ENCODE measurements around the gene PLEKHM3. TPM values are rescaled to one million over a fixed set of nuclear protein-coding genes. Genes with fewer than 3 reads are reported as not detected.

The PLEKHM3 gene
- total RNA-seq, 1 experiment from 2014 or later: 3.4 TPM

DNA sequence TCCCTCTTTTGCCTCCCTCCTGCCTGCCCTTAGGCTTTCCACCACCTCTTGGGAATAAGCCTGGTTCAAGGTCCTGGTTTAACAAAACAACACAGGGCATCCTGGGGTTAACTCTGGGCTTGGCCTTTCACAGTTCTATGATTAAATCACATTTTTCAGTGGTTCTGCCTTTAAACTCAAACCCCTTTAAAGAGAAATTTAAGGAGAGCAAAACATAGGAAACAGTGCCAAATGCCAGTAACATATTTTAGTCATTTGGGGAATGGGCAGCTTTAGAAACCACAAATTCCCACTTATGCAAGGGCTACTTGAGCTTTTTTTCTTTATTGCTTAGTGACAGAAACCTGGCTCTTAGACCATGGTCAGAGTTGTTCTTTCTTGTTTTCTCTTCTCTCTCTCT lies 143.4 kb downstream of the PLEKHM3 start:
- DNase-seq (ENCODE audit: low read depth): no peak
- in situ Hi-C loops (cut with HindIII; ENCODE audit: low pct_unique_long_range_greater_than_20kb, low sequenced_read_pairs): no loop called here

GRCh38 chr2:207879536-207879935 lies 145.8 kb downstream of the PLEKHM3 start:
- no peak for DNase-seq (ENCODE audit: low read depth)

DNA sequence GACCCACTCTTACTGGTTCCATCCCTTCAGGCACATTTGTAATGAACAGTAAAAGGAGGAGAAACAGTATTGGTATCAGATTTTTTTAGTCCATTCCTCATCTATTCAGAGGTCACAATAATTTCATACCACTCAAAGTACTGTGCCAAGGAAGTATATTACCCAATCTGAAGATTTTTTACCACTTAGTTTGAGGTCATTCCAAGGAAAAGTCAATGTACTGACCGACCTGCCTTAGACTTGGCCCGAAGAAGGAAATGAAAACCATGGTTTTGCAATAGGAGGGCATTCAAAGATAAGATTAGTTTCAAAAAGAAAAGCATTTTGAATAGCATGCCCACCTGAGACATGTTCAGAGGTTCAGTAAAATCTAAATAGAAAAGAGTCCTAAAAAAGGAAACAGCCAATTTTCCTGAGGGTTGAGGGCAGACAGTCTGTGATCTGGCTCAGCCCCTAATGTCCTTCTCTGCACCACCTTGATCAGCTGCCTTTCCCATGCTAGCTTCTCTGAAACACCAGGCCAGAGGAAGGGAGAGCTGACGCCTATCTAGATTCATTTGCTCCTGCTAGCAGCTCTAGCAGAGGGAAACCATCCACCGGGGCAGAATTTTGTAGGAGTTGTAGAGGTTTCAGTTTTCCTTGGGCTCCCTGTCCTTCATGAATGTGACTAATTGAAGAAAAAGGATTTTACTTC lies 148.3 kb downstream of the PLEKHM3 start:
- no peak for DNase-seq (ENCODE audit: low read depth)
- in situ Hi-C loops (cut with HindIII; ENCODE audit: low pct_unique_long_range_greater_than_20kb, low sequenced_read_pairs): no loop called here

More at GRCh38 chr2:207879536-207879935, 145.8 kb downstream of the PLEKHM3 start:
- in situ Hi-C loops (cut with HindIII; ENCODE audit: low pct_unique_long_range_greater_than_20kb, low sequenced_read_pairs): no loop called here

- in situ Hi-C loops (cut with HindIII; ENCODE audit: low pct_unique_long_range_greater_than_20kb, low sequenced_read_pairs): no loop called here
- no peak for DNase-seq (ENCODE audit: low read depth)
These were observed 149.7 kb downstream of the PLEKHM3 start for GRCh38 chr2:207875473-207876212.

DNA sequence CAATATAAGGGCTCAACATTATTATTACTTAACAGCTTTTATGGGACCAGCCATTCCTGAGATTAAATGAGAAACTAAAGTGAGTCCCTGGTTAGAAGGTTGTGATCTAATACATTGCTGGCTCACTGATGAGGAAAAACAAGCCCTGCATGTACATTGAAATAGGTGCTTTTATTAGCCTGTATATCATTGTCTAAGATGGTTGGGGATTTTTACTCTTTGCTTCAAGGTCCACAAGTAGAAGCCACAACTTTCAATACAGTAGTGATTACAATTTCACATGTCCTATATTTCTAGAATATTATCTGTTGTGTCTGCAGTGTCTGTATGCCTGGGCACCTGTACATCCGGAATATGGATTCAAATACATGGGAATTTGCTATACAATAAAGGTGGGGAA lies 151.5 kb downstream of the PLEKHM3 start:
- DNase-seq (ENCODE audit: low read depth): no peak
- in situ Hi-C loops (cut with HindIII; ENCODE audit: low pct_unique_long_range_greater_than_20kb, low sequenced_read_pairs): no loop called here

GRCh38 chr2:207871911-207872310 lies 153.4 kb downstream of the PLEKHM3 start:
- in situ Hi-C loops (cut with HindIII; ENCODE audit: low pct_unique_long_range_greater_than_20kb, low sequenced_read_pairs): no loop called here
- no peak for DNase-seq (ENCODE audit: low read depth)

- in situ Hi-C loops (cut with HindIII; ENCODE audit: low pct_unique_long_range_greater_than_20kb, low sequenced_read_pairs): no loop called here
- DNase-seq (ENCODE audit: low read depth): no peak
These were observed 153.8 kb downstream of the PLEKHM3 start for GRCh38 chr2:207871506-207871905.

DNA sequence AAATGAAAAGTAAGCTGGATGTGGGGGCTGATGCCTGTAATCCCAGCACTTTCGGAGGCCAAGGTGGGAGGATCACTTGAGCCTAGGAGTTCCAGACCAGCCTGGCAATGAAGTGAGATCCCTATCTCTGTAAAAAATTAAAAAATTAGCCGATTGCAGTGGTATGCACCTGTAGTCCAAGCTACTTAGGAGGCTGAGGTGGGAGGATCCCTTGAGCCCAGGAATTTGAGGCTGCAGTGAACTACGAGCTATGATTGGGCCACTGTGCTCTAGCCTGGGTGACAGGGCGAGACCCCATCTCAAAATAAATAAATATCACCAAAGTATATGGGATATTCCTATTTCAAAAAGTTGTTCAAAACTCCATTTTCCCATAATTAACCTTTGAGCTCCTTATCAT lies 154.5 kb downstream of the PLEKHM3 start:
- DNase-seq (ENCODE audit: low read depth): no peak
- in situ Hi-C loops (cut with HindIII; ENCODE audit: low pct_unique_long_range_greater_than_20kb, low sequenced_read_pairs): no loop called here

- in situ Hi-C loops (cut with HindIII; ENCODE audit: low pct_unique_long_range_greater_than_20kb, low sequenced_read_pairs): no loop called here
- peak; percentile 93 for DNase-seq (ENCODE audit: low read depth)
These were observed 155.2 kb downstream of the PLEKHM3 start for GRCh38 chr2:207869784-207870778.

DNA sequence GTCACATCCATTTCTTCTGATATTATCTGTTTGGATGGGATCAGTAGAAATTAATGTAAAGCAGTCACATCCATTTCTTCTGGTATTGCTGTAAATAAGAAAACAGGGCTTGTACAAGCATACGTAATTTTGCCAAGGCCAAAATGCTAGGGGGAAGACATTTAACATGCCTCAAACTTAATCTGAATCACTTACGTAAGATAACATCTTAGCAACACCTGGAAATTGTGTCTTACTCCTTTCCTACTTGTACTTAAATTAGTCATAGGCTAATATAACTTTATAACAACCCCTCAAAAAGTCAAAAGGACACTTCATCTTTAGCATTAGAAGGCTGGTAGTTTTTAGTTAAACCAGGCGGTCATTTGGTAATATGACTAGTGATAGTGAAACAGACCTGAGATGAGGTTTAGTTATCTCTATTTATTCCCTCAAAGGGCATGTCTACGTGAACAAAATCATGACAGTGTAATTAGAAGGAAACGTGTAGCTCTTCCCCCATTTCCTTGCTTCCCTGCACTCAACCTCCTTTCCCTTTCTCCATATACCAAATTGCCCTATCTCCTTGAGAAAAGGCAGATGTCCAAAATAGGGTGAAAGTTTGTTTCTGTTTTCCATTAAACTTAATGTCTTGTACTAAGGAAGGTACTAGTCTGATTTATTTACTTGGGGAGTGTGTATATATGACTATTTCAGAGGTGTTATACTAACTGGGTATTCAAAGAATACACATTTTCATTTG lies 156.3 kb downstream of the PLEKHM3 start:
- in situ Hi-C loops (cut with HindIII; ENCODE audit: low pct_unique_long_range_greater_than_20kb, low sequenced_read_pairs): no loop called here
- DNase-seq (ENCODE audit: low read depth): peak; percentile 30

DNA sequence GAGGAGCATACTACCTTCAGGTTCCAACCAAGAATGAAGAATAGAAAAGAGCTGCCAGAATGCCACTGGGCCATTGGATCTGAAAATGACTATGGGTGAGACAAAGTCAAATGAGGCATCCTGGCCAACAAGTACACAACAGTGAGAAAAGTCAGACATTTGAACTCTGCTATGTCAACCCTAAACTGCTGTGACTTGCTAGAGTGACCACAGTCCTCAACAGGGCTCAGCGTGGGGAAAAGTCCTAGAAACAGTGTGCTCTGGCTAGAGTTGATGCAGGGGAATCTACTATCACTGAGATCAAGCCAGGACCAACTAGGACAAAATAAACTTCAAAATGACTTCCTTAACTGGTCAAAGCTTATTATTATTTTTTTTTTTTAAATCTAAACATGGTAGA lies 157.4 kb downstream of the PLEKHM3 start:
- no peak for DNase-seq (ENCODE audit: low read depth)
- in situ Hi-C loops (cut with HindIII; ENCODE audit: low pct_unique_long_range_greater_than_20kb, low sequenced_read_pairs): no loop called here

- in situ Hi-C loops (cut with HindIII; ENCODE audit: low pct_unique_long_range_greater_than_20kb, low sequenced_read_pairs): no loop called here
- DNase-seq (ENCODE audit: low read depth): peak; percentile 50
These were observed 158.3 kb downstream of the PLEKHM3 start for GRCh38 chr2:207867056-207867455.

DNA sequence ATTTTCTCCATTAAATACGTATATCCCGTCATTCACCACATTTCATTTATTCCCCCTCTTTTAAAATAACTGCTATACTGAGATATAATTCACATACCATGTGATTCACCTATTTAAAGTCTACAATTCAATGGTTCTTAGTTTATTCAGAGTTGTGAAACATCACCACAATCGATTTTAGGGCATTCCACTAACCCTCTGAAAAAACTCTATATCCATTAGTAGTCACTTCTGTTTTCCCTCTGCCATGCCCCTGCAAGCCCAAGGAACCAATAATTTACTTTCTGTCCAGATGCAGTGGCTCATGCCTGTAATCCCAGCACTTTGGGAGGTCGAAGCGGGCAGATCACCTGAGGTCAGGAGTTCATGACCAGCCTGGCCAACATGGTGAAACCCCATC lies 160.1 kb downstream of the PLEKHM3 start:
- no peak for DNase-seq (ENCODE audit: low read depth)
- in situ Hi-C loops (cut with HindIII; ENCODE audit: low pct_unique_long_range_greater_than_20kb, low sequenced_read_pairs): no loop called here

- in situ Hi-C loops (cut with HindIII; ENCODE audit: low pct_unique_long_range_greater_than_20kb, low sequenced_read_pairs): no loop called here
- DNase-seq (ENCODE audit: low read depth): no peak
These were observed 162.0 kb downstream of the PLEKHM3 start for GRCh38 chr2:207863345-207863744.

DNA sequence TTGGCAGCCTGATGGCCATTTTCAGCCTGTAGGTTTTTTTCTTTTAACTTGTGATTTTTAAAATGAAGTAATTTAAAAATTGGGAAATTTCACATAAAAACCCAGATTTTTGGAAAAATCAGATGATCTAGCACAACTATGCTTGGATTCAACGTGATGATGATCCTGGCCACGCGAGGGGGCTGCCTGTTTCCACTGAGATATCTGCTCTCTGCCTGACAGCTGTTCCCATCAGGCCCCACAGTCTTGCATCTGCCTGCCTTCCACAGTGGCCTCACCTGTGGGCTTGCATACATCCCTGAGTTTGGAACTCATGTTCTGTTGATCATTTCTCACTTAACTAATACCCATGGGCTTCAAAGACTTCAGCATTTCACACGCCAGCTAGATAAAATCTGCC lies 163.5 kb downstream of the PLEKHM3 start:
- in situ Hi-C loops (cut with HindIII; ENCODE audit: low pct_unique_long_range_greater_than_20kb, low sequenced_read_pairs): no loop called here
- no peak for DNase-seq (ENCODE audit: low read depth)

DNA sequence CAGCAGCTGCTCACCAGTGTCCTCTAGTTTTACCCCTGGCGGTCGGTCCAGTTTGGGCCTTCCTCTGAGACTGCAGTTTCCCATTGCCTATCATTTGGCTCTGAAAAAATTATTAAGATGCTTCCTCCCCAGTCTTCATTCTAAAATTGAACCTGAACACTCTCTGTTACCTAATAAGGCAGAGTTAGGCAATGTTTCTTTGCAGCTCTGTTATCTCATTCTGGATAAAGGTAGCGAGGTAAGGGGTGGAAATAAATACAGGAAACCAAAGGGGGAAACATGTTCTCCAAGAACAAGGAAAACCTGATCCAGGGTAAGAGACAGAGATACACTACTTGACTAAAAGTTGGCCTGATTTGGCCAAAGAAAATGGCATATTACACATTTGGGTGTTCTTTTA lies 164.6 kb downstream of the PLEKHM3 start:
- DNase-seq (ENCODE audit: low read depth): no peak
- in situ Hi-C loops (cut with HindIII; ENCODE audit: low pct_unique_long_range_greater_than_20kb, low sequenced_read_pairs): no loop called here

GRCh38 chr2:207855591-207855990 lies 169.7 kb downstream of the PLEKHM3 start:
- in situ Hi-C loops (cut with HindIII; ENCODE audit: low pct_unique_long_range_greater_than_20kb, low sequenced_read_pairs): no loop called here
- DNase-seq (ENCODE audit: low read depth): no peak

All from Caki2 (cell line).